NCI-H2227 treated with DMSO at 0.1 percent for 48 hours (cell line): Measurements from ENCODE around the gene FST.

ENCODE experiments used
- DNase-seq: peaks from one replicate; lab custom pipeline; 2025; lab: John Stamatoyannopoulos, UW

FST gene, protein sequence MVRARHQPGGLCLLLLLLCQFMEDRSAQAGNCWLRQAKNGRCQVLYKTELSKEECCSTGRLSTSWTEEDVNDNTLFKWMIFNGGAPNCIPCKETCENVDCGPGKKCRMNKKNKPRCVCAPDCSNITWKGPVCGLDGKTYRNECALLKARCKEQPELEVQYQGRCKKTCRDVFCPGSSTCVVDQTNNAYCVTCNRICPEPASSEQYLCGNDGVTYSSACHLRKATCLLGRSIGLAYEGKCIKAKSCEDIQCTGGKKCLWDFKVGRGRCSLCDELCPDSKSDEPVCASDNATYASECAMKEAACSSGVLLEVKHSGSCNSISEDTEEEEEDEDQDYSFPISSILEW

GRCh38 chr5:53480416-53481158 is at the start of gene FST:
Gene FST (plus strand): TSS chr5:53480629. CDS start chr5:53480792, 163 bp downstream.
- peak; percentile 49 for DNase-seq

DNA sequence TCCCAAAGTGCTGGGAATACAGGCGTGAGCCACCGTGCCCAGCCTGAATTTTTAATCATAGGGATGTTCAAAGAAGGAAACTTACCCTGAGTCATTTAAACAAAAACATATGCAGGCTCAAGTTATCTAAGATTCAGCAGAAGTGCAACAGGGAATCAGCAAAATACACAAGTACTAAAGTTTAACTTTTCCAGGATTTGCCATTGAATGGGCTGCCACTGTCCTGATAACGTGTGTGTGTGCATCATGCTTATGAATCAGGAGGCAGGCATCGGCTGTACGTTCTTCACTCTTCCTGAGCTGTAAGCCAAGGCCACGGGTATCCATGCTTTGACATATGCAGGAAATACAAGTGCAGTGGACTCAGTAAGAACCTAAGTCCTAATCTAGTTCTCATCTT is 48.8 kb upstream of the FST start:
- no peak for DNase-seq

GRCh38 chr5:53433026-53433425 is 47.4 kb upstream of the FST start:
- no peak for DNase-seq

GRCh38 chr5:53434541-53434940 is 45.9 kb upstream of the FST start:
- no peak for DNase-seq

- no peak for DNase-seq
Observed at GRCh38 chr5:53436480-53437191, 43.8 kb upstream of the FST start.

GRCh38 chr5:53438079-53438478 is 42.4 kb upstream of the FST start:
- no peak for DNase-seq

- no peak for DNase-seq
Observed at GRCh38 chr5:53438486-53439472, 41.6 kb upstream of the FST start.

DNA sequence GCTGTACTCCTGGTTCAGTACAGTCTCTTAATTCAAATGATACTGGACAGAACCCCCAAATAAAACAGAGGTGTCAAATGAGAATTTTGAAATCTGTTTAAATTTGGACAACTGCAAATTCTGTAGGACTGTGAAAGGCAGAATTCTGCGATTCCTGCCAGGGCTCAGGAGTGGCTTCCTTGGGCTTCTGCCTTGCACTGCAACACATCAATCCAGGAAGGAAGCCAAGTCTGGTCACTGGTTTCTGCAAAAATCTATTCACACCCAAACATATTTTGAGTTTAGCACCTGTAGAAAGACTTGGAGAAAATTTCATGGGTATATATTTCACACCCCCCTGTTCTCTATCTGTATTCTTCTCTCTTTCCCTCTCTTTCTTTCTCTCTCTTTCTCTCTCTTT is 37.5 kb upstream of the FST start:
- no peak for DNase-seq

DNA sequence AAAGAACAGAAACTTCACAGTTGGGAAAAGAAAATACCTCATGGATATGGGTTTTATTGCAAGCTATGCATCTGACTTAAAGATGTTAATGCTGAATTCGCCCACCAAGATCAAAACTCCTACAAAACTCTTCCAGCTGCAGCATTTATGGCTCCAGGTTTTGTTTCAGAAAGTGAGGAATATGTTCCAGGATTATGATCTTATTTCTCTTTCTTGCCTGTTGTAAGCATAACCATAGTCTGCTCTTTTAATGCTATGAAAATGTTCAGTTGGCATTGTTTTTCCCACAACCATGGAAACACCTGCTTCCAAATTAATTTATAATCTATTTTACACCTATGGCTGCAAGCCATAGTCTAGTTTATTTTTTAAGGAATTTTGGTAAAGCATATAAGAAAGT is 34.9 kb upstream of the FST start:
- DNase-seq: no peak

- no peak for DNase-seq
Observed at GRCh38 chr5:53446908-53447307, 33.5 kb upstream of the FST start.

DNA sequence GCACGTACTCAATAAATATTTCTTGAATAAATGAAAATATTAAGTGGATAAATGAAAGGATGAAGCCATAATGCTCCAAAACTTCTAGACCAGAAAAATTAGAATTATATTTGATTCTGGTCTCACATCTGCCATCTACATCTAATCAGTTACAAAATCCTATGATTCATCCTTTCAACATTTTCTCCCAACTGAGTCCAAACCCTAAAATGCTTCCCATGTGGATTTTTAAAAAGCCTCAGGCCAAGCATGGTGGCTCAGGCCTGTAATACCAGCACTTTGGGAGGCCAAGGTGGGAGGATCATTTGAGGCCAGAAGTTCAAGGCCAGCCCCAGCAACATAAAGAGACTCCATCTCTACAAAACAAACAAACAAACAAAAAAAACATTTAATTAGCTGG is 31.6 kb upstream of the FST start:
- no peak for DNase-seq

DNA sequence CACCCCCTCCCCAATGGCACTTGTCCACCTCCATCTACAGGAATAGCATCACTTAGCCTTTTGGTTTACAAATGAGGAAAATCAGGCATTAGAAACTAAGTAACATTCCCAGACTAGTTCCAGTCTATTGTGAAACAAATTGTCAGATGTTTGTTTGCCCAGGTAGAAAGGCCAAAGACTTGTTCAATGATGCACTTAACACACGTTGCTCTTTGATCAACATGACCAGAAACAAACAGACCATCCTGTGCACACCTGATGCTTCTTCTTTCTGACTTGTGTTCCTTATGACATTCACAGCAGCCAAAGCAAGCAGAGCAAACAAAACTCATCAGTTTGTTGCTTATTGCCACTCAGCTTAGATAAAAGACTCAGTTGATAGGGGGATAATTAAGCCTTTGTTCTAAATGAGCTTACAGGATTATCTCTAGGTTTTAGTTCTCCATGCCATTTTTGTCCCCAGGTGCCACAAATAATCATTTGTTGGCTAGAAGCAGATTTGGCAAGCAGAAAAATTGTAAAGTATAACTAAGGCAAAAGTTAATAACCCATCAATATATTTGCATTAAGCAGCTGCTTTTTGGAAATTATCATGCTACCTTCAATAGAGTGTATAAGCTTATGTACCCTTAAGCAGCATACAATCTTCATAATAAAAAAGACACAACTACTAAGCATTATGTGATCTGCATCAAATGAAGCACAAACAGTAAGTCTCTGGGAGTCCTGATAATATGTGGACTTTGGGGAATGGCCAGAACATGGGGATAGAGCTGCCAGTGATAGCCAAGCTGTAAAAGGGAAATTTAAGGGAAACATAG is 26.3 kb upstream of the FST start:
- no peak for DNase-seq

GRCh38 chr5:53454719-53455000 is 25.8 kb upstream of the FST start:
- DNase-seq: no peak

DNA sequence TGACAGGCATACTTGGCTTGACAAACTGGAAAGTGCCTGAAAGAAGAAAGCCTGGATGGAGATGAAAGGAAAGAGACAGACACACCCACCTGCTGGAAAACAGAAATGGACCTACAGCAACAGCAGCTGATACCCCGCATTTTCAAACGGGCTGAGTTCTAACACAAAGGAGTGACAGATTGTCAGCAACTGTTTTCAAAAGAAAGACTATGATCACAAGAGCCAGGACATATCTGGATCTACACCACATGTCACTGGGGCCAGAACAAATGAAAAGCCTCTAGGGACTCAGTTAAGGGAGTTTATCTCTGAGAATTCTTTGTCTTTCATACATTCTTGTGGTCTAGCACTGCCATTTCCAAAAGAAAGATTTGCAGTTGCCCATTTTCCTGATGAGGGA is 24.1 kb upstream of the FST start:
- DNase-seq: no peak

DNA sequence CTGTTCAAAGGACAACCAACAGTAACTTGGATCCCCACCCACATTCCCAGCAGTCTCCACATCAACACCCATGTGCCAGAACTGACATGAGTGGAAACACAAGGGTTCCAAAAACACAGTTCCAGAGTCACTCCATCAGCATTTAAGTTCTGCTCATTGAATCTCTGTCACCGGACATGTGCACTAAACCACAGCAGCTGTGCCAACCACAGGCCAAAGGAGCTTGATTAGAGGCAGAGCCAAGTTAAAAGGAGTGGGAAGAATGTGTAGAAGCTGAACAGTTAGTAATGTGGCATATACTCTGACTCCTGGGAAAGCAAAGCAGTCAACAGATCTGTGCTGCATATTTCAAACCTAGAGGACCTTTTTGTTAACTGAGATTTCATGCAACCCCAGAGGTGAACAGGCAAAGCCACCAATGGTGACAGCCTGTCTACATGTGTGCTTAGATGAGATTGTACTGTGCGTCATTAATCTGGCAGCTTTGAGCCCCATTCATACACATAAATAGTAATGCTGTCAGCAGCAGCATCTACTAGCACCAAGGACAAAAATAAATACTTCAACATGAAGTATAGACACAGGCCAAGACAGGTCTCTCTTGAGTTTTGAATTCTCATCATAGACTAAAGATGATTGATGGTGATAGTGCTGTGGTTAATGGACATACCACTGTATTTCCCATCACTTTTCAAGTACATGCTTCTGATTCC is 16.4 kb upstream of the FST start:
- DNase-seq: no peak

GRCh38 chr5:53464722-53465121 is 15.7 kb upstream of the FST start:
- no peak for DNase-seq

GRCh38 chr5:53469946-53470687 is 10.3 kb upstream of the FST start:
- no peak for DNase-seq

- DNase-seq: no peak
Observed at GRCh38 chr5:53472279-53472678, 8.2 kb upstream of the FST start.

GRCh38 chr5:53472720-53473510 is 7.5 kb upstream of the FST start:
- no peak for DNase-seq
